KOPT-K1 (cell line): ENCODE data around the gene GART.
"Not testable (repeated sequence)": the region's sequence is repeated elsewhere in the genome, so short reads cannot be mapped to it uniquely, and the experiment has no call there.

Source experiments
- H3K27ac ChIP-seq: fragments of 200-600 bp; sonication (generic); 2 replicates; pipeline ENCODE4 v1.5.1; 2016; ENCODE audit warnings: antibody characterized with exemption, mild to moderate bottlenecking, low read depth, low read length; ENCODE audit not compliant: poor library complexity, severe bottlenecking
- H3K36me3 ChIP-seq: fragments of 200-600 bp; sonication (generic); 2 replicates; pipeline ENCODE4 v1.5.1; 2017; ENCODE audit warnings: antibody characterized with exemption, mild to moderate bottlenecking, low read length, moderate library complexity; ENCODE audit not compliant: insufficient read depth
- H3K9me3 ChIP-seq: fragments of 200-600 bp; sonication (generic); 2 replicates; pipeline ENCODE4 v1.5.1; 2017; ENCODE audit warnings: antibody characterized with exemption, low read length, mild to moderate bottlenecking; ENCODE audit not compliant: insufficient read depth, poor library complexity, severe bottlenecking

GART gene

GRCh38 chr21:33541756-33542639 is at the start of gene GART:
Gene GART, minus strand, starts transcription at chr21:33542117. Its CDS starts 2,802 bp downstream, at chr21:33539315.
- H3K9me3 ChIP-seq = no peaks in the 10 kb centered on the region
- H3K36me3 ChIP-seq = peaks cover 44% of the 10 kb centered on the region
- peak within 1 kb of the TSS; percentile 100 for H3K27ac ChIP-seq

GRCh38 chr21:33588485-33589335 is 46.8 kb upstream of the GART start, which contains the start of gene DONSON:
Gene DONSON, minus strand, starts transcription at chr21:33588684. Its CDS starts 43 bp downstream, at chr21:33588641.
- peaks cover 32% of the 10 kb centered on the region for H3K36me3 ChIP-seq
- no peaks in the 10 kb centered on the region for H3K9me3 ChIP-seq
- H3K27ac ChIP-seq = peak within 1 kb of the TSS; percentile 82

- Histone ChIP-seq H3K27ac (peak overlapping the region; percentile 82), H3K36me3 (peaks cover 39% of the 10 kb centered on the region), H3K9me3 (no peaks in the 10 kb centered on the region)
Measured at GRCh38 chr21:33587792-33588484, 46.0 kb upstream of the GART start.

- Histone ChIP-seq H3K27ac (no peak overlapping the region), H3K9me3 (no peaks in the 10 kb centered on the region), H3K36me3 (peaks cover 49% of the 10 kb centered on the region)
Measured at GRCh38 chr21:33586927-33587326, 45.0 kb upstream of the GART start.

GRCh38 chr21:33584455-33584854 is 42.5 kb upstream of the GART start:
- H3K27ac ChIP-seq = no peak overlapping the region

GRCh38 chr21:33578959-33579542 is 37.1 kb upstream of the GART start:
- no peaks in the 10 kb centered on the region for H3K9me3 ChIP-seq
- peaks cover 98% of the 10 kb centered on the region for H3K36me3 ChIP-seq
- no peak overlapping the region for H3K27ac ChIP-seq

More at GRCh38 chr21:33584455-33584854, 42.5 kb upstream of the GART start:
- Histone ChIP-seq H3K36me3 (peaks cover 74% of the 10 kb centered on the region), H3K9me3 (no peaks in the 10 kb centered on the region)

GRCh38 chr21:33578214-33578613 is 36.3 kb upstream of the GART start:
- peaks cover 100% of the 10 kb centered on the region for H3K36me3 ChIP-seq
- H3K9me3 ChIP-seq = no peaks in the 10 kb centered on the region
- no peak overlapping the region for H3K27ac ChIP-seq

GRCh38 chr21:33576741-33577141 is 34.8 kb upstream of the GART start:
- not testable (repeated sequence) for H3K9me3 ChIP-seq, H3K27ac ChIP-seq
- H3K36me3 ChIP-seq = peaks cover 100% of the 10 kb centered on the region

GRCh38 chr21:33572350-33572749 is 30.4 kb upstream of the GART start:
- H3K9me3 ChIP-seq = no peaks in the 10 kb centered on the region
- peaks cover 100% of the 10 kb centered on the region for H3K36me3 ChIP-seq
- no peak overlapping the region for H3K27ac ChIP-seq

- H3K27ac ChIP-seq = no peak overlapping the region
- H3K36me3 ChIP-seq = peaks cover 100% of the 10 kb centered on the region
- no peaks in the 10 kb centered on the region for H3K9me3 ChIP-seq
Measured at GRCh38 chr21:33569991-33570390, 28.1 kb upstream of the GART start.

GRCh38 chr21:33568448-33568847 is 26.5 kb upstream of the GART start:
- no peaks in the 10 kb centered on the region for H3K9me3 ChIP-seq

GRCh38 chr21:33567914-33568313 is 26.0 kb upstream of the GART start:
- H3K36me3 ChIP-seq = peaks cover 100% of the 10 kb centered on the region
- no peaks in the 10 kb centered on the region for H3K9me3 ChIP-seq
- no peak overlapping the region for H3K27ac ChIP-seq

More at GRCh38 chr21:33568448-33568847, 26.5 kb upstream of the GART start:
- H3K27ac ChIP-seq = no peak overlapping the region
- peaks cover 100% of the 10 kb centered on the region for H3K36me3 ChIP-seq

- Histone ChIP-seq H3K9me3 (no peaks in the 10 kb centered on the region), H3K36me3 (peaks cover 100% of the 10 kb centered on the region), H3K27ac (no peak overlapping the region)
Measured at GRCh38 chr21:33566514-33566913, 24.6 kb upstream of the GART start.

GRCh38 chr21:33562389-33562788 is 20.5 kb upstream of the GART start:
- Histone ChIP-seq H3K36me3 (peaks cover 100% of the 10 kb centered on the region), H3K27ac (no peak overlapping the region), H3K9me3 (no peaks in the 10 kb centered on the region)
